GM12873 (cell line): ENCODE measurements around the gene RFC5.

ENCODE experiments used
- TF ChIP-seq, protein P1 (sequence below): IDR thresholded peaks from 2 replicates; pipeline ENCODE4 v1.5.1; 2012; ENCODE audit warnings: low read depth, mild to moderate bottlenecking, moderate library complexity, low read length, control low read depth; ENCODE audit not compliant: insufficient read depth; ENCODE audit errors: missing control alignments

Gene RFC5

DNA sequence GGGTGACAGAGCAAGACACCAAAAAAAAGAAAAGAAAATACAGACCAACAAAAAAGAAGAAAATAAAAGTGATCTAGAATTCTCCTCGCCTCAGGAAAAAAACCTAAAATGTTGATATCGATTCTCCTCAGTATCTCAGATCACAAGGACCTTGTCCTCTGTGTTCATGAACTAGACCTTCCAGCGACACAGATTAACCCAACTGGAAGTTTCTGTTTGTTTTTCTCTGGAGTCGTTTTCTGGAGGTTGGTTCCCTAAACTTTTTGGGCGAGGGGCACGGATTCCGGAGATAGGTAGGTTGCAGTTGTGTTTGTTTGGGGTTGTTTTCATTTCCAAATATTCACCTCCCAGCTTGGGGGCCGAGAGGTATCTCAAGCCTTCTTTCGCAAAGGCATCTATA lies 559 bp upstream of the RFC5 start:
- TF ChIP-seq, protein P1, sequence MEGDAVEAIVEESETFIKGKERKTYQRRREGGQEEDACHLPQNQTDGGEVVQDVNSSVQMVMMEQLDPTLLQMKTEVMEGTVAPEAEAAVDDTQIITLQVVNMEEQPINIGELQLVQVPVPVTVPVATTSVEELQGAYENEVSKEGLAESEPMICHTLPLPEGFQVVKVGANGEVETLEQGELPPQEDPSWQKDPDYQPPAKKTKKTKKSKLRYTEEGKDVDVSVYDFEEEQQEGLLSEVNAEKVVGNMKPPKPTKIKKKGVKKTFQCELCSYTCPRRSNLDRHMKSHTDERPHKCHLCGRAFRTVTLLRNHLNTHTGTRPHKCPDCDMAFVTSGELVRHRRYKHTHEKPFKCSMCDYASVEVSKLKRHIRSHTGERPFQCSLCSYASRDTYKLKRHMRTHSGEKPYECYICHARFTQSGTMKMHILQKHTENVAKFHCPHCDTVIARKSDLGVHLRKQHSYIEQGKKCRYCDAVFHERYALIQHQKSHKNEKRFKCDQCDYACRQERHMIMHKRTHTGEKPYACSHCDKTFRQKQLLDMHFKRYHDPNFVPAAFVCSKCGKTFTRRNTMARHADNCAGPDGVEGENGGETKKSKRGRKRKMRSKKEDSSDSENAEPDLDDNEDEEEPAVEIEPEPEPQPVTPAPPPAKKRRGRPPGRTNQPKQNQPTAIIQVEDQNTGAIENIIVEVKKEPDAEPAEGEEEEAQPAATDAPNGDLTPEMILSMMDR: no peak

DNA sequence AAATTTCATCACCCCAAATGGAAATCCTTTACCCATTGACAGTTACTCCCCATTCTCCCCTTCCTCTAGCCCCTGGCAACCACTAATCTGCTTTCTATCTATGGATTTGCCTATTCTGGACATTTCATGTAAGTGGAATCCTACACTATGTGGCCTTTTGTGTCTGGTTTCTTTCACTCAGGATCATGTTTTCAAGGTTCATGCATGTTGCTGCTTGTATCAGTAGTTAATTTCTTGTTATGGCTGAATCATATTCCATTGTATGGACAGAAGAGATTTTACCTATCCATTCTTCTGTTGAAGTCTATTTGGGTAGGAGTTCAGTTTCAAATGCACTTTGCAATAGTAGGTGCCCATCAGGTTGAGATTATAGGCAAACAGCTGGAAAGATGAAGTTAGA lies 1.4 kb downstream of the RFC5 start:
- TF ChIP-seq, protein P1: no peak

DNA sequence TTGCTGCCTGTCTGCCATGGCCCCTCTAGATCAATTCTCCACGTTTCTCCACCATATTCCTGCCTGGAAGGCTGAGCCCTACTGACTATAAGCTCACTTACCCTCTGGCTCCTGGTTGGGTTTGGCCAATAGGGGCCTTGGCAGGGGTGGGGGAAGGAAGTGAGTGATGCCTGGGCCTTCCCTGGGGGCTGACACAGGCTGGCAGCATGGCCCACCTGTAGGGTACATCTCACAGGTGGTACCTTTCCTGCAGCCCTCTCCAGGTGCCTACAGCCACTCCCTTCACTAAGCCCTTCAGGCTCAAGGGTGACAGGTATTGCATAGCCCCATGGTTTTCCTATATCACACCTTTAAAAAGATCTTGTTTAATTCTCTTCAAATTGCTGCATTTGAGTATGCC lies 3.5 kb downstream of the RFC5 start:
- TF ChIP-seq, protein P1: no peak

DNA sequence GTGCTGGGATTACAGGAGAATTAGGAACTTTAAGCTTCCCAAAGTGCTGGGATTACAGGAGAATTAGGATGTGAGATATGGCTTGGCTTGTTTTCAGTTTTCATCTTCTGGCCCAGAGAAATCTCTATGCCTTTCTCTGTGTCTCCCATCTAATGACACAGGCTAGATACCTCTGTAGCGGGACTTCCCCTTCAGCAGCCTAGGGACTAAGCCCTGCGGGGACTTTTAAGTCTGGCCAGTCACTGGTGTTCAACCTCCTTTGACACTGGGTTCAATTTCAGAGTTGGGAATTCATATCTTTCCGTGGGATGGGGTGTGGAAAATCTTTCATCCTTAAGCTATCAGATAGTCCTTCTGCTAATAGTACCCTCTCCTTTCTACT lies 6.2 kb downstream of the RFC5 start:
- TF ChIP-seq, protein P1: no peak

DNA sequence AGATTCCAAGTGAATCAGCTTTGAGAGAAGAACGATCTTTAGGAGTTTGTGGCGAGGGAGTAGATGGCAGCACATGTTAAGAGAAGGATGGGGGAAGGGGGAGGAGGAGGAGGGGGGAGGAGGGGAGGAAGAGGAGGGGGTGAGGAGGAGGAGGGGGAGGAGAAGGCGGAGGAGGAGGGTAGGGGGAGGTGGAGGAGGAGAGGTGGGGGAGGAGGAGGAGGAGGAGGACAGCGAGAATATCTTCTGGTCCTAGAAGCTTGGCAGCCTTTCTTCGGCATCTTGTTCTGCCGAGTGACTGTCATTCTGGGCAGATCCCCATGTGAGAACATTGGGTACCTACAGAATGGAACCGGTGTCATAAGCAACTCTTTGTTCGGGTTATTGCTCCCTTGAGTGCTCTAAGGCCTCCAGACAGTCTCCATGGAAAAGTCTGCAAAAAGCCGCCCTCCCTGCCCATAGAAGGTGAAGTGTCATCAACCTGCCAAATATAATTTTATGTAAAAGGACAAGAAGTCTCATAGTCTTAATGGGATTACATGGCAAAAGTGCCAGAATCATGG lies 6.9 kb downstream of the RFC5 start:
- TF ChIP-seq, protein P1: no peak

DNA sequence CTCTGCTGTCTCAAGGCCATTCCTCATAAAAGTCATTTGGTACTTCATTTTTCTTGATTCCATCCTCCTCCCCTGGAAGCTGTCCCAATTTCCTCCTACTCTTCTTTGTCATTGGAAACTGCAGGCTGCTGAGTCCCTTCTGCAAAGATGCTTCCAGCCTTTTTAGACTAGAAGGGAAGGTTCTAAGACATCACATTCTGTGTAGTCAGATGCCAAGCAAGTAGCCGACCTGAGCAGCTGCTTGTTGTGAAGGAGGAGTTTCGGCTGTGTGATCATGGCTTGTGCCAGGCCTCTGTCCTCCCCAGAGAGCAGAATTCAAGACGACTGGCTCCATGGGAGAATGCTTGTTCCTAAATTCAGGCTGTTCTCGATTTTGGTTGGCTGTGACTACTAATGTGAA lies 8.7 kb downstream of the RFC5 start:
- TF ChIP-seq, protein P1: no peak

DNA sequence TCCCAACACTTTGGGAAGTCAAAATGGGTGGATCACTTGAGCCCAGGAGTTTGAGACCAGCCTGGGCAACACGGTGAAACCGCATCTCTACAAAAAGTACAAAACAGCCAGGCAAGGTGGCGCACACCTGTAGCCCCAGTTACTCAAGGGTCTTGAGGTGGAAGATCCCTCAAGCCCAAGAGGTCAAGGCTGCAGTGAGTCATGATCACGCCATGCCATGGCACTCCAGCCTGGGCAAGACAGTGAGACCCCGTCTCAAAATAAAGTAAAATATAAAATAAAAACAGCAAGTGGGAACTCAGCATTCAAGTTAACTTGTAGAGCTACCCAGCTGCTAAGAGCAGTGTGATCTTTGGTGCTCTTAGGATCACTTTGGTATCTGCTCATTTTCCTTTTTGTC lies 12.7 kb downstream of the RFC5 start:
- TF ChIP-seq, protein P1: no peak
